ENCODE measurements around the gene UBE2G2.

UBE2G2 gene

GRCh38 chr21:44771896-44772525 lies 29.6 kb downstream of the UBE2G2 start:
- Histone ChIP-seq H3K9ac (ENCODE audit: low read length) (no peak overlapping the region), H3K27me3 (ENCODE audit: control insufficient read depth, insufficient read depth, low read length) (no peaks in the 10 kb centered on the region), H3K36me3 (ENCODE audit: control insufficient read depth, insufficient read depth, low read length) (peaks cover 30% of the 10 kb centered on the region), H3K4me1 (ENCODE audit: control insufficient read depth, insufficient read depth, low read length) (no peaks in the 10 kb centered on the region), H3K27ac (ENCODE audit: low read depth, low read length) (no peak overlapping the region), H3K4me3 (ENCODE audit: low read length) (no peak overlapping the region)

GRCh38 chr21:44767834-44768831 lies 33.5 kb downstream of the UBE2G2 start:
- Histone ChIP-seq H3K4me3 (ENCODE audit: low read length) (no peak overlapping the region), H3K36me3 (ENCODE audit: control insufficient read depth, insufficient read depth, low read length) (peaks cover 21% of the 10 kb centered on the region), H3K27ac (ENCODE audit: low read depth, low read length) (no peak overlapping the region), H3K27me3 (ENCODE audit: control insufficient read depth, insufficient read depth, low read length) (no peaks in the 10 kb centered on the region), H3K4me1 (ENCODE audit: control insufficient read depth, insufficient read depth, low read length) (no peaks in the 10 kb centered on the region), H3K9ac (ENCODE audit: low read length) (no peak overlapping the region)

DNA sequence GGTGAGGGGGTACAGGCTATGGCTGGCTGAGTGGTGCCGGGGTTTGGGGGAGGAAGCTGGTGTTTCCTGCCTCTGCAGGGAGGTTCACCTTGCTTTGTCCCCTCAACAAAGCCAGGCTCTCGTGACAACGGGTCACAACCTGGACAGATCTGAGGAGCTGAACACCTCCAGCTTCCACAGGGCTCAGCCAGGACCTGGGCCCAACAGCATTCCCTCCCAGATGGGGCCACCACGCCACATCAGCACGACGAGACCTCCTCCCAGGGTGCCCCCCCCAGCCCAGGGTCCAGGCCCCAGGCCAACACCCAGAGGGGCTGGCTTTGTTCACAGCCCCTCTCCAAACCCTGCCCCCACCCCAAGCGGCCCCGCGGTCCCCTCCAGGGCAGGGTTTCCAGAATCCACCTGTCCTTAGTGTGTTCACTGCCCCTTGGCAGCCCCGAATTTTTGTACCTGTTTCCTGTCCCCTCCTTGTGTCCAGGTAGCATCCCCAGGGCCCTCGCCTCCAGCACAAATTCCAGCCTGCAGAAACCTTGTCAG lies 34.7 kb downstream of the UBE2G2 start:
- H3K27ac ChIP-seq (ENCODE audit: low read depth, low read length), result no peak overlapping the region
- H3K36me3 ChIP-seq (ENCODE audit: control insufficient read depth, insufficient read depth, low read length), result peaks cover 16% of the 10 kb centered on the region
- H3K9ac ChIP-seq (ENCODE audit: low read length), result no peak overlapping the region

DNA sequence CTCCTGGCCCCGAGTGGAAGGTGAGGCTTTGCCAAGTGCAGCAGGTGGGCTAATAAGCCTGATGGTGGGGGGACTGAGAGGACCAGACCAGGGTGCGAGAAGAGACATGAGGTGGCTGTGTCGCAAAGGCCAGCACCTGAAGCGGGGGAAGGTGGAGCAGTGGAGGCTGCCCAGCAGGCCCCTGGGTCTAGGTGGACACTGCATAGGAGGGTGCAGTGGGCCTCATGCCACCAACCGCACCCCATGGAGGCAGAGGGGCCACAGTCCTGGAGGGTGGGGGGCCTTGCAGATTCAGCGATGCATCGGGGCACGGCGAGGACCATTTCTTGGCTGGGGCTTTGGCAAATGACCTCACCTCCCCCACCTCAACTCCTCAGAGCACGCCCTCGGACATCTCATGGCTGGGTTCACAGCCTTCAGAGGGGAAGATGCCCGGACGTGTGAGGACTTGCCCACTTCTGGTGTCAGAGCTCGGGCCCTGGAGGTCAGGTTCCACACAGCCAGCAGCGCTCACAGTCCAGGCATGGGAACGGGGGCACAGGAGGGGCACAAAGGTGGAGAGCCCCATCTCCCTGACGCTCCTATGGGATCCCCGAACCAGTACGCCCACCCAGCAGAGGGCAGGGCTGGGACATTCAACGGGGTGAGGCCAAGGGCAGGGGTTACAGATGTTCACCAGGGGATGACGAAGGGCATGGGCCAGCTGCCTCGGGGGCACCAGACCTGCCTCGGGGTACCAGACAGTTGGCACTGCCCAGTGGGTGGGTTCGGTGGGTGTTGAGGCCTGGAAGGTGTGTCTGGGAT lies 35.4 kb downstream of the UBE2G2 start:
- H3K4me3 ChIP-seq (ENCODE audit: low read length), result no peak overlapping the region

More for the DNA sequence above, 34.7 kb downstream of the UBE2G2 start:
- H3K4me3 ChIP-seq (ENCODE audit: low read length), result no peak overlapping the region
- H3K27me3 ChIP-seq (ENCODE audit: control insufficient read depth, insufficient read depth, low read length), result no peaks in the 10 kb centered on the region
- no peaks in the 10 kb centered on the region for H3K4me1 ChIP-seq (ENCODE audit: control insufficient read depth, insufficient read depth, low read length)

GRCh38 chr21:44765231-44766013 lies 36.2 kb downstream of the UBE2G2 start:
- Histone ChIP-seq H3K36me3 (ENCODE audit: control insufficient read depth, insufficient read depth, low read length) (peaks cover 9% of the 10 kb centered on the region), H3K27me3 (ENCODE audit: control insufficient read depth, insufficient read depth, low read length) (no peaks in the 10 kb centered on the region), H3K27ac (ENCODE audit: low read depth, low read length) (no peak overlapping the region), H3K4me1 (ENCODE audit: control insufficient read depth, insufficient read depth, low read length) (no peaks in the 10 kb centered on the region), H3K9ac (ENCODE audit: low read length) (no peak overlapping the region), H3K4me3 (ENCODE audit: low read length) (no peak overlapping the region)

More for the DNA sequence above, 35.4 kb downstream of the UBE2G2 start:
- Histone ChIP-seq H3K27me3 (ENCODE audit: control insufficient read depth, insufficient read depth, low read length) (no peaks in the 10 kb centered on the region), H3K4me1 (ENCODE audit: control insufficient read depth, insufficient read depth, low read length) (no peaks in the 10 kb centered on the region), H3K36me3 (ENCODE audit: control insufficient read depth, insufficient read depth, low read length) (peaks cover 15% of the 10 kb centered on the region), H3K9ac (ENCODE audit: low read length) (no peak overlapping the region), H3K27ac (ENCODE audit: low read depth, low read length) (no peak overlapping the region)

DNA sequence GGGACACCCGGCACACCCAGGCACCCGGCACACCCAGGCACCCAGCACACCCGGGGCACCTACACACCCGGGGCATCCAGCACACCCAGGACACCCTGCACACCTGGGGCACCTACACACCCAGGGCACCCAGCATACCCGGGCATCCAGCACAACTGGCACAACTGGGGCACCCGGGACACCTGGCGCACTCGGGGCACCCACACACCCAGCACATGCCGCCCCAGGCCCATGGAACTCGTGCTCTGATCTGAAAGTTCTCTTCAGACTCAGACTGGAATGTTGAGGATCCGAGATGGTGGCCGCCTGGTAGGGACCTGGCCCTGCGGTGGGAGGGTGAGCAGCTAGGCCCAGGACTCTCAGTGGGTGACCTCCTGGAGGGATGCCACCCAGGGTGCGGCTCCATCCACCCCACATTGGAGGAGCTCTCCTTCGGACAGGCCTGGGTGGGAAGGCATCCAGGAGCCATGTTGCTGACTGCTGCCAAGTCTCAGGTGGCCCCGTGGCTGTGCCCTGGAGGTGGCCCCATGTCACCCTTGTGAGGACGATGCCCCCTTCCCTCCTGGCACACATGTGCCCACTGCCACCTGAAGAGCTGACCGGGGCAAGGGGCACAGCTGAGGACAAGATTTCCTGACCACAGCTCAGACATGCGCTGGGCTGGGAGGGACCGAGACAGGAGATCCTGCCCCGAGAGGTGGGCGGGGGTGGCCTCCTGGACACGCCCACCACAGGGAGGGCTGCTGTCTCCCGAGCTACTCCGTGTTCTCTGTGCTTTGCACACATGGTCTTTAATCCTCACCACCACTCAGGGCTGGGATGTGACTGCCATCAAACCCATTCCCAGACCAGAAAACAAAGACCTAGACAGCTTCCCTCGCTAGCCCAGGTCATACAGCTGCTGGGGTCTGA lies 37.0 kb downstream of the UBE2G2 start:
- Histone ChIP-seq H3K36me3 (ENCODE audit: control insufficient read depth, insufficient read depth, low read length) (peaks cover 5% of the 10 kb centered on the region), H3K9ac (ENCODE audit: low read length) (no peak overlapping the region), H3K27ac (ENCODE audit: low read depth, low read length) (no peak overlapping the region), H3K4me3 (ENCODE audit: low read length) (no peak overlapping the region), H3K27me3 (ENCODE audit: control insufficient read depth, insufficient read depth, low read length) (no peaks in the 10 kb centered on the region), H3K4me1 (ENCODE audit: control insufficient read depth, insufficient read depth, low read length) (no peaks in the 10 kb centered on the region)

- Histone ChIP-seq H3K4me3 (ENCODE audit: low read length) (no peak overlapping the region), H3K27ac (ENCODE audit: low read depth, low read length) (no peak overlapping the region), H3K36me3 (ENCODE audit: control insufficient read depth, insufficient read depth, low read length) (peaks cover 4% of the 10 kb centered on the region), H3K27me3 (ENCODE audit: control insufficient read depth, insufficient read depth, low read length) (no peaks in the 10 kb centered on the region), H3K9ac (ENCODE audit: low read length) (no peak overlapping the region), H3K4me1 (ENCODE audit: control insufficient read depth, insufficient read depth, low read length) (no peaks in the 10 kb centered on the region)
Observed at GRCh38 chr21:44763451-44764318, 37.9 kb downstream of the UBE2G2 start.

GRCh38 chr21:44763050-44763378 lies 38.6 kb downstream of the UBE2G2 start:
- Histone ChIP-seq H3K4me1 (ENCODE audit: control insufficient read depth, insufficient read depth, low read length) (no peaks in the 10 kb centered on the region), H3K27me3 (ENCODE audit: control insufficient read depth, insufficient read depth, low read length) (no peaks in the 10 kb centered on the region), H3K36me3 (ENCODE audit: control insufficient read depth, insufficient read depth, low read length) (no peaks in the 10 kb centered on the region), H3K27ac (ENCODE audit: low read depth, low read length) (no peak overlapping the region), H3K4me3 (ENCODE audit: low read length) (no peak overlapping the region), H3K9ac (ENCODE audit: low read length) (no peak overlapping the region)

DNA sequence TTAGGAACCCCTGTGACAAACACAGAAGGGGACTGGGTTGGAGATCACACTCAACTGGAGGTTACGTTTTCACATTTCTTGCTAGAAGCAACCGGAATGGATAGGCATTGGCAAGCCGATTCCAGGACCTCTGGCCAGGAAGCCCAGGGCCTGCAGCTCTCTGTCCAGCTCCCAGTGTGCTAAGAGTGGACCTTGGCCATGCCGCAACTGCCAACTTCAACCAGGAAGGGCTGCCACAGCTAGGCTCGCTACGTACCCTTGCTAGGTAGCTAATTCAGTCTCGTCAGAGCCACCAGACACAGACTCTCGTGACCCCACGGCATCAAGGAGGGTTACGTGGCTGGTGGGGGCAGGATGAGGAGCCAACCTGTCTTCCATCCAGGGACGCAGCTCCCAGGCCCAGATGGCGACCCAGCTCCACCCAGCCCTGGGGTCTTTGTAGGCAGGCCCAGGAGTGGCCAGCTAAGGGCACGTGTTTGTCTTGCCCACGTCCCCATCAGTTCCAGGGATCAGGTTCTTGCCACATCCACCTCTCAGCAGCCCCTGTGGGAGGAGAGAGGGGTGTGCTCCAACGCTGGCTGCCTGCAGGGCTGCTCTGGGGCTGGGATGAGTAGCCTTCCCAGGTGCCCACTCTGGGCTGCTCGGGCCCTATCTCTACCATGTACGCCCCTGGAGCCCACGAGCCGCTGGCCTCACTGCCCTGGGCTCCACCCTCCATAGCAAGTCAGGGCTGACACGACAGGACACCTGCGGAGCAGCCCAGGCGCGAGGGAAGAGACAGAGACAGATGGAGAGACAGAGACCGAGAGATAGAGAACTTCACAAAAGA lies 39.2 kb downstream of the UBE2G2 start:
- Histone ChIP-seq H3K36me3 (ENCODE audit: control insufficient read depth, insufficient read depth, low read length) (no peaks in the 10 kb centered on the region), H3K9ac (ENCODE audit: low read length) (no peak overlapping the region), H3K27me3 (ENCODE audit: control insufficient read depth, insufficient read depth, low read length) (no peaks in the 10 kb centered on the region), H3K4me1 (ENCODE audit: control insufficient read depth, insufficient read depth, low read length) (no peaks in the 10 kb centered on the region), H3K4me3 (ENCODE audit: low read length) (no peak overlapping the region), H3K27ac (ENCODE audit: low read depth, low read length) (no peak overlapping the region)

DNA sequence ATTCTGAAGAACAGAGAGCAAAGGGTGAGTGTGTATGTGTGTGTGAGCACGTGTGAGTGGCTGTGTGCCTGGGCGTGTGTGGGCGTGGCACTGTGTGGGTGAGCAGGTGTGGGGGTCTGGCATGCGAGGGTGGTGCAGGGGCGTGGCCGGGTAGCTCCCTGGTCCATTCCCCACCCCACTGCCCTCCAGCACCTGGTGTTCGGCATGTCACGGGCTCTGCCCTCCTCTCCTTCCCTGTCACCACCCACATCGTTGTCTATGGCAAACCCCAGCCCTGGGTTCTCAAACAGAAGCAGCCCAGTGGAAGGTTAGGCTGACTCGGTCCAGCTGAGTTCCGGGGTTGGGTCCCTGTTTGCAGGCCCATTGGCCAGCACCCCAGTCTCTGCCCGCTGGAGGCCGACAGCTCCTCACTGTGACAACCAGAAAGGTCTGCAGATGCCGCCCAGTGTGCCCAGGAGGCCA lies 39.8 kb downstream of the UBE2G2 start:
- Histone ChIP-seq H3K9ac (ENCODE audit: low read length) (no peak overlapping the region), H3K36me3 (ENCODE audit: control insufficient read depth, insufficient read depth, low read length) (no peaks in the 10 kb centered on the region), H3K4me3 (ENCODE audit: low read length) (no peak overlapping the region), H3K4me1 (ENCODE audit: control insufficient read depth, insufficient read depth, low read length) (no peaks in the 10 kb centered on the region), H3K27me3 (ENCODE audit: control insufficient read depth, insufficient read depth, low read length) (no peaks in the 10 kb centered on the region), H3K27ac (ENCODE audit: low read depth, low read length) (no peak overlapping the region)
